GM12891 (cell line): ENCODE data around the gene ZNF584.

Experiments used
- POLR2A ChIP-seq: IDR thresholded peaks from 2 replicates; pipeline ENCODE4 v1.6.1; 2011; ENCODE audit warnings: low read depth, low read length, control low read depth
- POLR2AphosphoS5 ChIP-seq: IDR thresholded peaks from 2 replicates; pipeline ENCODE4 v1.6.1; 2011; ENCODE audit warnings: low read depth, low read length, control low read depth

DNA sequence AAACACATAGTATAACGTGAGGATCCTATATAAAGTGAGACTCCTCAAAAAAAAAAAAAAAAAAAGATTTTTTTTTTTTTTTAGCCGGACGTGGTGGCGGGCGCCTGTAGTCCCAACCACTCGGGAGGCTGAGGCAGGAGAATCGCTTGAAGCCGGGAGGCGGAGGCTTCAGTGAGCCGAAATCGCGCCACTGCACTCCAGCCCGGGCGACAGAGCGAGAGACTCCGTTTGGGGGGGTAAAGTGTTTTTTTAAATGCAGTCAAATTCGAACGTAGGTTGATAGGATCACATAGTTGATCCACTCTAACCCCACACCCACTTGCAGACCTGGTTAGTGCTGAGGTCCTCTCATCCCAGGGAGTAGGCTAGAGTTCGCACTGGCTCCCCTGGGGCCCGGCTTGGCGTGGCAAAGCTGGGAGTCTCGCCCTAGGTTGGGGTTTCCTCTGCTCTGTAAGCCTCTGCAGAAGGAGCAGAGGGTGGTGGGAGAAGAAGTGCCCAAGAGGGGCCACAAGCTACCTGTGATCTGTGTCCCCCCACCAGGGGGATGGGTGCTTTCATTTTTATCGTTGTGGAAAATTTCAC, 6.5 kb upstream of the ZNF584 start:
- TF ChIP-seq POLR2A (no peak), POLR2AphosphoS5 (no peak)
